Mesenchymal stem cell (in vitro differentiated cells and primary cell): ENCODE measurements around the gene HINT3.
"Not testable (repeated sequence)": the region's sequence is repeated elsewhere in the genome, so short reads cannot be mapped to it uniquely, and the experiment has no call there.

Experiments
- DNase-seq: peaks from one replicate; pipeline ENCODE4 v3.0.0-alpha.2; 2013
- H2AFZ ChIP-seq: one replicate; pipeline ENCODE4 v1.6.1; 2013; ENCODE audit warnings: low read depth, mild to moderate bottlenecking, control low read depth, inconsistent platforms, low read length, moderate library complexity
- H2AK5ac ChIP-seq: 2 replicates; pipeline ENCODE4 v1.6.1; 2013; ENCODE audit warnings: low read length, moderate library complexity, mild to moderate bottlenecking, inconsistent platforms; ENCODE audit not compliant: severe bottlenecking
- H2BK120ac ChIP-seq: one replicate; pipeline ENCODE4 v1.6.1; 2013; ENCODE audit warnings: low read depth, mild to moderate bottlenecking, inconsistent platforms, low read length, moderate library complexity
- H2BK12ac ChIP-seq, 2 experiments: one replicate each; pipeline ENCODE4 v1.6.1; 2013; ENCODE audit warnings: inconsistent platforms in 2 of 2, low read length in 2 of 2, mild to moderate bottlenecking in 2 of 2, moderate library complexity in 2 of 2, control low read depth in 1 of 2
- H2BK15ac ChIP-seq: one replicate; pipeline ENCODE4 v1.6.1; 2013; ENCODE audit warnings: mild to moderate bottlenecking, low read depth, inconsistent platforms; ENCODE audit not compliant: poor library complexity, severe bottlenecking
- H2BK5ac ChIP-seq: 2 replicates; pipeline ENCODE4 v1.6.1; 2013; ENCODE audit warnings: low read depth, mild to moderate bottlenecking, low read length, control low read depth, inconsistent platforms; ENCODE audit not compliant: poor library complexity, severe bottlenecking
- H3K14ac ChIP-seq, 2 experiments: one replicate each; pipeline ENCODE4 v1.6.1; 2013; ENCODE audit warnings: inconsistent platforms in 2 of 2, low read length in 2 of 2, control low read depth in 1 of 2, mild to moderate bottlenecking in 1 of 2, moderate library complexity in 1 of 2
- H3K18ac ChIP-seq, 2 experiments: one replicate each; pipeline ENCODE4 v1.6.1; 2013; ENCODE audit warnings: inconsistent platforms in 2 of 2, low read length in 2 of 2, control low read depth in 1 of 2, low read depth in 1 of 2, mild to moderate bottlenecking in 1 of 2
- H3K23ac ChIP-seq, 2 experiments: one replicate each; pipeline ENCODE4 v1.6.1; 2013; ENCODE audit warnings: inconsistent platforms in 2 of 2, low read length in 2 of 2, mild to moderate bottlenecking in 2 of 2, moderate library complexity in 2 of 2, control low read depth in 1 of 2
- H3K27ac ChIP-seq: 2 replicates; pipeline ENCODE4 v1.5.1; 2013; ENCODE audit warnings: mild to moderate bottlenecking, moderate library complexity, low read length, control low read depth, inconsistent platforms; ENCODE audit not compliant: poor library complexity, severe bottlenecking
- H3K27me3 ChIP-seq, 2 experiments: 2 replicates each; pipeline versions ENCODE4 v1.6.1 to v1.7.0; 2013; ENCODE audit warnings: low read length in 2 of 2, mild to moderate bottlenecking in 2 of 2, moderate library complexity in 2 of 2, control low read depth in 1 of 2, inconsistent platforms in 1 of 2; ENCODE audit not compliant: control insufficient read depth in 1 of 2, insufficient read depth in 1 of 2
- H3K36me3 ChIP-seq, 2 experiments: 2 replicates each; pipeline versions ENCODE4 v1.6.1 to v1.7.0; 2013; ENCODE audit warnings: low read length in 2 of 2, control low read depth in 1 of 2, inconsistent platforms in 1 of 2, low read depth in 1 of 2, mild to moderate bottlenecking in 1 of 2; ENCODE audit not compliant: insufficient read depth in 2 of 2, control insufficient read depth in 1 of 2
- H3K4ac ChIP-seq, 2 experiments: one replicate each; pipeline ENCODE4 v1.6.1; 2013; ENCODE audit warnings: inconsistent platforms in 2 of 2, low read length in 2 of 2, mild to moderate bottlenecking in 2 of 2, moderate library complexity in 2 of 2, control low read depth in 1 of 2, low read depth in 1 of 2
- H3K4me1 ChIP-seq: 2 replicates; pipeline ENCODE4 v1.6.1; 2013; ENCODE audit warnings: low read depth, low read length, control low read depth; ENCODE audit not compliant: control insufficient read depth, insufficient read depth
- H3K4me2 ChIP-seq: 2 replicates; pipeline ENCODE4 v1.6.1; 2013; ENCODE audit warnings: low read length, mild to moderate bottlenecking, inconsistent platforms; ENCODE audit not compliant: poor library complexity, severe bottlenecking
- H3K4me3 ChIP-seq, 2 experiments: 2 replicates each; pipeline versions ENCODE4 v1.5.1 to v1.7.0; 2013; ENCODE audit warnings: low read length in 2 of 2, mild to moderate bottlenecking in 2 of 2, control low read depth in 1 of 2, low read depth in 1 of 2; ENCODE audit not compliant: insufficient read depth in 1 of 2
- H3K79me1 ChIP-seq: replicated peaks from 2 replicates; pipeline ENCODE4 v1.6.1; 2013; ENCODE audit warnings: mild to moderate bottlenecking, control low read depth, low read length, inconsistent platforms; ENCODE audit not compliant: poor library complexity, severe bottlenecking
- H3K9ac ChIP-seq: 2 replicates; pipeline ENCODE4 v1.7.0; 2013; ENCODE audit warnings: mild to moderate bottlenecking, low read length, moderate library complexity
- H3K9me3 ChIP-seq: 2 replicates; pipeline ENCODE4 v1.7.0; 2013; ENCODE audit warnings: mild to moderate bottlenecking, low read length; ENCODE audit not compliant: control insufficient read depth
- H4K8ac ChIP-seq: one replicate; pipeline ENCODE4 v1.6.1; 2013; ENCODE audit warnings: inconsistent platforms, mild to moderate bottlenecking, low read length, moderate library complexity
- H4K91ac ChIP-seq: one replicate; pipeline ENCODE4 v1.6.1; 2013; ENCODE audit warnings: mild to moderate bottlenecking, low read length, inconsistent platforms
- WGBS: methylation state at CpG from one replicate; pipeline ENCODE4 v1.1.7; 2013; ENCODE audit warnings: mixed read lengths; 5-methylcytosine and 5-hydroxymethylcytosine counted together

Gene HINT3

GRCh38 chr6:126020305-126021050 is 63.9 kb downstream of the HINT3 start:
- 95% methylated on average over 5 of the region's 5 CpGs for WGBS
- H3K4me2 ChIP-seq: no peak overlapping the region

DNA sequence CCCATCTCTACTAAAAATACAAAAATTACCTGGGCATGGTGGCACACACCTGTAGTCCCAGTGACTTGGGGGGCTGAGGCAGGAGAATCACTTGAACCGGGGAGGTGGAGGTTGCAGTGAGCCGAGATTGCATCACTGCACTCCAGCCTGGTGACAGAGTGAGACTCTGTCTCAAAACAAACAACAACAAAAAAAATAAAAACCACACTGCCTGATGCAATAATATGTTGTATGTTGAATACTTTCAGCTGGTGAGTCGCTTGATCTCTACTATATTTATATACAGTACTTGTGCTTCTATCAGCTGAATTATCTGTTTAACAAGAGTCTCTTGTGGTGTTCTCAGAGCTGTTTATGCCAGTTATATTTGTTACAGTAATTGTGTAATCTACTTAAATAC is 66.9 kb downstream of the HINT3 start:
- not testable (repeated sequence) for H2AFZ ChIP-seq, H4K8ac ChIP-seq, H3K27ac ChIP-seq, H2BK12ac ChIP-seq, H3K79me1 ChIP-seq, H3K18ac ChIP-seq, H4K91ac ChIP-seq, H2AK5ac ChIP-seq, H2BK120ac ChIP-seq, H3K27me3 ChIP-seq, H3K4ac ChIP-seq, H3K23ac ChIP-seq, H3K4me1 ChIP-seq, H3K9me3 ChIP-seq, H3K9ac ChIP-seq, H3K14ac ChIP-seq, H2BK5ac ChIP-seq, H2BK15ac ChIP-seq, H3K4me2 ChIP-seq, H3K4me3 ChIP-seq
- DNase-seq: peak; percentile 57
- 89% methylated on average over 2 of the region's 3 CpGs for WGBS
- H3K36me3 ChIP-seq: peaks cover 4 to 64% of the 10 kb centered on the region in 2 experiments

More at GRCh38 chr6:126020305-126021050, 63.9 kb downstream of the HINT3 start:
- Histone ChIP-seq H3K18ac (no peak overlapping the region), H3K27ac (no peak overlapping the region), H3K4me1 (no peaks in the 10 kb centered on the region), H4K91ac (no peak overlapping the region), H2BK5ac (no peak overlapping the region), H3K9me3 (no peaks in the 10 kb centered on the region), H2AK5ac (no peak overlapping the region), H2BK15ac (no peak overlapping the region), H3K4ac (no peak overlapping the region), H3K9ac (no peak overlapping the region), H3K23ac (no peak overlapping the region), H3K36me3 (peaks cover 4 to 66% of the 10 kb centered on the region in 2 experiments), H2BK12ac (no peak overlapping the region), H2BK120ac (no peak overlapping the region), H3K4me3 (no peak overlapping the region), H2AFZ (no peak overlapping the region), H3K79me1 (peaks cover 2% of the 10 kb centered on the region), H3K14ac (no peak overlapping the region), H3K27me3 (no peaks in the 10 kb centered on the region), H4K8ac (no peak overlapping the region)
- no peak for DNase-seq

- H2AFZ ChIP-seq: no peak overlapping the region
- H2BK15ac ChIP-seq: no peak overlapping the region
- H3K4me1 ChIP-seq: no peaks in the 10 kb centered on the region
- no peak overlapping the region for H3K4ac ChIP-seq
- H3K27me3 ChIP-seq: no peaks in the 10 kb centered on the region
- no peak for DNase-seq
- H3K4me3 ChIP-seq: no peak overlapping the region
- no peak overlapping the region for H2AK5ac ChIP-seq
- H3K14ac ChIP-seq: no peak overlapping the region
- no peak overlapping the region for H2BK5ac ChIP-seq
- no peak overlapping the region for H4K8ac ChIP-seq
- no peaks in the 10 kb centered on the region for H3K79me1 ChIP-seq
- no peak overlapping the region for H3K9ac ChIP-seq
- H3K23ac ChIP-seq: no peak overlapping the region
- H3K18ac ChIP-seq: no peak overlapping the region
- peaks cover 4 to 53% of the 10 kb centered on the region in 2 experiments for H3K36me3 ChIP-seq
- H3K9me3 ChIP-seq: no peaks in the 10 kb centered on the region
- H3K4me2 ChIP-seq: no peak overlapping the region
- no peak overlapping the region for H4K91ac ChIP-seq
- no peak overlapping the region for H2BK12ac ChIP-seq
- H2BK120ac ChIP-seq: no peak overlapping the region
- no peak overlapping the region for H3K27ac ChIP-seq
- WGBS: no CpG with 5 or more reads among the region's 2 CpGs
Observed at GRCh38 chr6:126026001-126026400, 69.4 kb downstream of the HINT3 start.

- no peak overlapping the region for H2BK5ac ChIP-seq
- no peaks in the 10 kb centered on the region for H3K27me3 ChIP-seq
- no peak overlapping the region for H3K14ac ChIP-seq
- no peak overlapping the region for H4K91ac ChIP-seq
- peaks cover 4% of the 10 kb centered on the region for H3K79me1 ChIP-seq
- H3K4me1 ChIP-seq: no peaks in the 10 kb centered on the region
- no peak overlapping the region for H3K18ac ChIP-seq
- no peaks in the 10 kb centered on the region for H3K9me3 ChIP-seq
- H3K4me2 ChIP-seq: no peak overlapping the region
- H3K4me3 ChIP-seq: no peak overlapping the region
- no peak overlapping the region for H3K4ac ChIP-seq
- no peak overlapping the region for H2AFZ ChIP-seq
- H2BK120ac ChIP-seq: no peak overlapping the region
- H2AK5ac ChIP-seq: no peak overlapping the region
- no peak overlapping the region for H3K27ac ChIP-seq
- H4K8ac ChIP-seq: no peak overlapping the region
- DNase-seq: no peak
- no peak overlapping the region for H2BK15ac ChIP-seq
- H3K36me3 ChIP-seq: peaks cover 4 to 37% of the 10 kb centered on the region in 2 experiments
- no peak overlapping the region for H3K9ac ChIP-seq
- no peak overlapping the region for H2BK12ac ChIP-seq
- H3K23ac ChIP-seq: no peak overlapping the region
Observed at GRCh38 chr6:126027601-126028000, 71.0 kb downstream of the HINT3 start.
